Stimulated activated CD4-positive, alpha-beta T cell treated with anti-CD3 and anti-CD28 coated beads, TNF-alpha, amount 100 ng/mL, for 1 hour (primary cell): ENCODE data around the gene TIGD2.

ENCODE experiments used
- DNase-seq, 3 donors: peaks; one replicate each; pipeline ENCODE4 v3.0.0-alpha.2; 2020; ENCODE audit warnings: low read depth in 3 of 3, low spot score in 1 of 3

The TIGD2 gene

GRCh38 chr4:89161841-89162240 lies 50.5 kb downstream of the TIGD2 start:
- DNase-seq, result no peak

- no peak for DNase-seq
Observed at GRCh38 chr4:89162496-89162895, 51.2 kb downstream of the TIGD2 start.

GRCh38 chr4:89162987-89163386 lies 51.7 kb downstream of the TIGD2 start:
- DNase-seq, result no peak

DNA sequence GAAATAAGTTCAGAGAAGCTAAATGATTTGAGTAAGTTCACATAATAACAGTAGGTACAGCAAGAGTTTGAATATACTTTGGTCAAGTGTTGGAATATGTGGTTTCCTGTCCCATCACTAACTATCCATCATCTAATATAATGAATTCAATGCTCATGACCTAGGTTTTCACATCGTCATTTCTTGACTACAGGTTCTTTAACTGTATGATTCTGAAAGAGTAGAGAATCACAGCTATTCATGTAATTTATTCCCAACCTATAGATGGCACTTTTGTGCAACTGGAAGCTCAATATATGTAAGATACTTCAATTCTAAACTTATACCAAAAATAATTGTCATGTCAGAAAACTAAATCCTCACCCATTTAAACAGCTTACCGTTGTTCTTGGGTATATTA lies 53.1 kb downstream of the TIGD2 start:
- no peak for DNase-seq
